H1 (cell line): ENCODE data around the gene PRKCA. TPM values are rescaled to one million over a fixed set of nuclear protein-coding genes. Genes with fewer than 3 reads are reported as not detected.

Experiments used
- polyA plus RNA-seq, 7 experiments: library from polyadenylated mRNA; depleted of rRNA in 3 of 7; stranded (reverse) in 5 of 7; unstranded in 2 of 7; fragments of >200 nt in 5 of 7; fragments of 200-250 nt in 2 of 7; gene quantifications; 1 replicate in 5 of 7; 2 replicates in 1 of 7; 4 replicates in 1 of 7; pipeline versions ENCODE4 v1.2.1 to v1.2.3, GENCODE V29; 2011 to 2013; ENCODE audit warnings: missing spikeins in 2 of 7, mixed read lengths in 2 of 7
- total RNA-seq: library from RNA; stranded (reverse); fragmentation: NEBNext Ultra II Directional; extraction: Animal tissue kit (Norgen Biotek cat#: 25700); gene quantifications from 2 replicates; pipeline ENCODE4 v1.2.1, GENCODE V29; 2021
- TF ChIP-seq, protein P1 (sequence below): IDR thresholded peaks from 2 replicates; pipeline ENCODE4 v1.6.1; 2012; ENCODE audit warnings: inconsistent platforms

The PRKCA gene
- total and polyA plus RNA-seq, 2 of the 8 experiments (the other 6 are each of a cell fraction or from before 2014, with no cell fraction given) = 5.8 to 17.8 TPM

GRCh38 chr17:66580956-66581391 is 278.6 kb downstream of the PRKCA start (continued):
- TF ChIP-seq, protein P1, sequence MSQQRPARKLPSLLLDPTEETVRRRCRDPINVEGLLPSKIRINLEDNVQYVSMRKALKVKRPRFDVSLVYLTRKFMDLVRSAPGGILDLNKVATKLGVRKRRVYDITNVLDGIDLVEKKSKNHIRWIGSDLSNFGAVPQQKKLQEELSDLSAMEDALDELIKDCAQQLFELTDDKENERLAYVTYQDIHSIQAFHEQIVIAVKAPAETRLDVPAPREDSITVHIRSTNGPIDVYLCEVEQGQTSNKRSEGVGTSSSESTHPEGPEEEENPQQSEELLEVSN = no peak
